ENCODE data around the gene SIPA1.
"Not testable (repeated sequence)": the region's sequence is repeated elsewhere in the genome, so short reads cannot be mapped to it uniquely, and the experiment has no call there.

Gene SIPA1

GRCh38 chr11:65623852-65624616 is 13.9 kb upstream of the SIPA1 start:
- DNase-seq: no peak

GRCh38 chr11:65624931-65625627 is 12.8 kb upstream of the SIPA1 start:
- no peak for DNase-seq

- DNase-seq: peak; percentile 8
Observed at GRCh38 chr11:65625628-65626342, 12.1 kb upstream of the SIPA1 start.

- no peak for DNase-seq
Observed at GRCh38 chr11:65627202-65627601, 10.7 kb upstream of the SIPA1 start.

- DNase-seq: no peak
Observed at GRCh38 chr11:65629579-65629978, 8.3 kb upstream of the SIPA1 start.

- no peak for DNase-seq
Observed at GRCh38 chr11:65630215-65630614, 7.7 kb upstream of the SIPA1 start.

GRCh38 chr11:65633390-65634108 is 4.4 kb upstream of the SIPA1 start:
- no peak for DNase-seq

GRCh38 chr11:65634109-65634436 is 3.8 kb upstream of the SIPA1 start:
- no peak for DNase-seq

- DNase-seq: no peak
Observed at GRCh38 chr11:65634440-65634839, 3.5 kb upstream of the SIPA1 start.

- no peak for DNase-seq
Observed at GRCh38 chr11:65634905-65635731, 2.8 kb upstream of the SIPA1 start.

GRCh38 chr11:65636108-65637031 is 1.5 kb upstream of the SIPA1 start:
- no peak for DNase-seq

GRCh38 chr11:65637032-65637557 is 806 bp upstream of the SIPA1 start:
- DNase-seq: no peak

GRCh38 chr11:65639228-65639597 is 1.3 kb downstream of the SIPA1 start:
- not testable (repeated sequence) for DNase-seq

GRCh38 chr11:65639623-65640482 is 2.0 kb downstream of the SIPA1 start:
- DNase-seq: no peak

- no peak for DNase-seq
Observed at GRCh38 chr11:65640483-65641296, 2.8 kb downstream of the SIPA1 start.

- DNase-seq: no peak
Observed at GRCh38 chr11:65641297-65642013, 3.6 kb downstream of the SIPA1 start.

- no peak for DNase-seq
Observed at GRCh38 chr11:65642014-65642671, 4.2 kb downstream of the SIPA1 start.

GRCh38 chr11:65643971-65644370 is 6.1 kb downstream of the SIPA1 start:
- DNase-seq: no peak
